Neural cell (in vitro differentiated cells): Measurements from ENCODE around the gene CEBPA. TPM values are rescaled to one million over a fixed set of nuclear protein-coding genes. Genes with fewer than 3 reads are reported as not detected.

Experiments
- H2AFZ ChIP-seq: fragments of 200-600, 300-800 bp; sonication (generic), shearing (Covaris generic); 2 replicates; pipeline ENCODE4 v1.6.0; 2014; ENCODE audit warnings: low read depth, mild to moderate bottlenecking, antibody characterized with exemption, low read length, moderate library complexity
- H3F3A ChIP-seq: fragments of 200-600 bp; shearing (Covaris generic); 2 replicates; pipeline ENCODE4 v1.6.1; 2016; ENCODE audit warnings: mild to moderate bottlenecking, moderate library complexity, mixed read lengths, antibody characterized with exemption, low read length; ENCODE audit not compliant: insufficient read depth, poor library complexity, severe bottlenecking
- H3K27ac ChIP-seq: fragments of 200-600, 300-800 bp; sonication (generic), shearing (Covaris generic); 2 replicates; pipeline ENCODE4 v1.5.1; 2014; ENCODE audit warnings: mild to moderate bottlenecking, low read length, moderate library complexity
- H3K27me3 ChIP-seq: fragments of 300-800, 200-600 bp; sonication (generic), shearing (Covaris generic); 2 replicates; pipeline ENCODE4 v1.6.0; 2014; ENCODE audit warnings: mild to moderate bottlenecking, low read depth, low read length, moderate library complexity; ENCODE audit not compliant: insufficient read depth
- H3K36me3 ChIP-seq: fragments of 300-800, 200-600 bp; sonication (generic), shearing (Covaris generic); 2 replicates; pipeline ENCODE4 v1.5.1; 2014; ENCODE audit warnings: mild to moderate bottlenecking, antibody characterized with exemption, low read length, moderate library complexity; ENCODE audit not compliant: insufficient read depth
- H3K4me2 ChIP-seq: fragments of 300-800, 200-600 bp; sonication (generic), shearing (Covaris generic); 2 replicates; pipeline ENCODE4 v1.6.0; 2014; ENCODE audit warnings: mild to moderate bottlenecking, low read length
- H3K4me3 ChIP-seq: fragments of 300-800, 200-600 bp; sonication (generic), shearing (Covaris generic); 2 replicates; pipeline ENCODE4 v1.5.1; 2014; ENCODE audit warnings: mild to moderate bottlenecking, low read length, moderate library complexity
- H3K79me2 ChIP-seq: fragments of 200-600 bp; shearing (Covaris generic); replicated peaks from 2 replicates; pipeline ENCODE4 v1.6.0; 2014; ENCODE audit warnings: mild to moderate bottlenecking, low read length, moderate library complexity; ENCODE audit not compliant: insufficient read depth
- H3K9ac ChIP-seq: fragments of 300-800, 200-600 bp; sonication (generic), shearing (Covaris generic); 2 replicates; pipeline ENCODE4 v1.6.1; 2016; ENCODE audit warnings: mild to moderate bottlenecking, low read length, mixed read lengths
- H3K9me2 ChIP-seq: fragments of 200-600 bp; shearing (Covaris generic); 2 replicates; pipeline ENCODE4 v1.6.1; 2016; ENCODE audit warnings: mild to moderate bottlenecking, low read length, mixed read lengths; ENCODE audit not compliant: insufficient read depth
- H3K9me3 ChIP-seq: fragments of 200-600, 300-800 bp; sonication (generic), shearing (Covaris generic); 2 replicates; pipeline ENCODE4 v1.6.1; 2016; ENCODE audit warnings: mild to moderate bottlenecking, mixed run types, low read length, moderate library complexity, mixed read lengths
- H4K20me1 ChIP-seq: fragments of 200-600 bp; shearing (Covaris generic); 2 replicates; pipeline ENCODE4 v1.6.1; 2016; ENCODE audit warnings: mild to moderate bottlenecking, mixed run types; ENCODE audit not compliant: insufficient read depth
- CTCF ChIP-seq: fragments of 450-650 bp; IDR thresholded peaks from 2 replicates; pipeline ENCODE4 v1.5.1; 2014; ENCODE audit warnings: antibody characterized with exemption, mild to moderate bottlenecking, moderate library complexity; ENCODE audit not compliant: poor library complexity, severe bottlenecking
- EP300 ChIP-seq: fragments of 450-650 bp; conservative IDR thresholded peaks from 2 replicates; pipeline ENCODE4 v1.6.1; 2014; ENCODE audit warnings: antibody characterized with exemption, mild to moderate bottlenecking, moderate library complexity; ENCODE audit not compliant: poor library complexity, severe bottlenecking
- EZH2 ChIP-seq: fragments of 200-600, 300-800 bp; shearing (Covaris generic), sonication (generic); IDR thresholded peaks from 2 replicates; pipeline ENCODE4 v1.6.1; 2014; ENCODE audit warnings: antibody characterized with exemption, low read length, borderline replicate concordance, mild to moderate bottlenecking; ENCODE audit not compliant: insufficient read depth, poor library complexity, severe bottlenecking
- MXI1 ChIP-seq: fragments of 450-650 bp; conservative IDR thresholded peaks from 2 replicates; pipeline ENCODE4 v1.6.1; 2014; ENCODE audit warnings: antibody characterized with exemption, mild to moderate bottlenecking; ENCODE audit not compliant: poor library complexity, severe bottlenecking
- POLR2AphosphoS5 ChIP-seq: IDR thresholded peaks from 2 replicates; pipeline ENCODE4 v1.6.1; 2012
- RAD21 ChIP-seq: fragments of 450-650 bp; conservative IDR thresholded peaks from 2 replicates; pipeline ENCODE4 v1.6.1; 2014; ENCODE audit warnings: antibody characterized with exemption, mild to moderate bottlenecking, moderate library complexity
- REST ChIP-seq: IDR thresholded peaks from 2 replicates; pipeline ENCODE4 v1.6.1; 2012; ENCODE audit warnings: borderline replicate concordance
- SMC3 ChIP-seq: fragments of 450-650 bp; conservative IDR thresholded peaks from 2 replicates; pipeline ENCODE4 v1.6.1; 2014; ENCODE audit warnings: antibody characterized with exemption, mild to moderate bottlenecking, moderate library complexity; ENCODE audit not compliant: poor library complexity
- TAF1 ChIP-seq: IDR thresholded peaks from 2 replicates; pipeline ENCODE4 v1.6.1; 2012; ENCODE audit warnings: low read depth
- polyA plus RNA-seq: library from polyadenylated mRNA; depleted of rRNA; stranded (reverse); fragments of >200 nt; gene quantifications from 2 replicates; pipeline ENCODE4 v1.2.3, GENCODE V29; 2014

Gene CEBPA
- polyA plus RNA-seq, 1 donor from 2014 or later: 2.6 TPM

GRCh38 chr19:33284756-33285155, 17.6 kb downstream of the CEBPA start:
- H3K36me3 ChIP-seq: no peaks in the 10 kb centered on the region
- H3K4me2 ChIP-seq: no peak overlapping the region
- H4K20me1 ChIP-seq: no peaks in the 10 kb centered on the region
- no peaks in the 10 kb centered on the region for H3F3A ChIP-seq
- no peak overlapping the region for H3K9ac ChIP-seq
- TF ChIP-seq CTCF (no peak), POLR2AphosphoS5 (no peak), RAD21 (no peak), EZH2 (no peak), EP300 (no peak), REST (no peak), TAF1 (no peak), MXI1 (no peak), SMC3 (no peak)
- no peaks in the 10 kb centered on the region for H3K27me3 ChIP-seq
- H3K9me3 ChIP-seq: no peaks in the 10 kb centered on the region
- H3K79me2 ChIP-seq: no peaks in the 10 kb centered on the region
- H3K27ac ChIP-seq: no peak overlapping the region
- H3K9me2 ChIP-seq: no peaks in the 10 kb centered on the region
- H3K4me3 ChIP-seq: no peak overlapping the region
- no peak overlapping the region for H2AFZ ChIP-seq

GRCh38 chr19:33284146-33284643, 18.1 kb downstream of the CEBPA start:
- H3K9ac ChIP-seq: no peak overlapping the region
- H3K36me3 ChIP-seq: no peaks in the 10 kb centered on the region
- no peaks in the 10 kb centered on the region for H4K20me1 ChIP-seq
- no peaks in the 10 kb centered on the region for H3K9me3 ChIP-seq
- no peaks in the 10 kb centered on the region for H3K27me3 ChIP-seq
- no peaks in the 10 kb centered on the region for H3K9me2 ChIP-seq
- no peak overlapping the region for H3K4me2 ChIP-seq
- H3K79me2 ChIP-seq: no peaks in the 10 kb centered on the region
- H3K27ac ChIP-seq: no peak overlapping the region
- TF ChIP-seq POLR2AphosphoS5 (no peak), TAF1 (no peak), RAD21 (no peak), REST (no peak), SMC3 (no peak), EZH2 (no peak), EP300 (no peak)
- no peak overlapping the region for H3K4me3 ChIP-seq
- H3F3A ChIP-seq: no peaks in the 10 kb centered on the region
- no peak overlapping the region for H2AFZ ChIP-seq
